ENCODE measurements around the gene BMP2. TPM values are rescaled to one million over a fixed set of nuclear protein-coding genes. Genes with fewer than 3 reads are reported as not detected.

BMP2 gene
- total and polyA plus RNA-seq, 2 of the 4 experiments (the other 2 are of a cell fraction): 0.18 to 0.21 TPM

GRCh38 chr20:6767126-6767535 lies 355 bp upstream of the BMP2 start:
- H2BK20ac ChIP-seq (ENCODE audit: low read depth, low read length): no peak overlapping the region
- in situ Hi-C loops (cut with MboI; ENCODE audit: low sequenced_read_pairs): no loop called here
- no peaks in the 10 kb centered on the region for H3K9me1 ChIP-seq (ENCODE audit: insufficient read depth, low read length)
- H3K36me3 ChIP-seq (ENCODE audit: control insufficient read depth, insufficient read depth, low read length): no peaks in the 10 kb centered on the region; the same call in 1 of the 2 replicates
- dilution Hi-C loops (cut with HindIII; ENCODE audit: low sequenced_read_pairs, unreplicated experiment): no loop called here
- peak overlapping the region; percentile 67; the same call in 1 of the 2 replicates for H3K9ac ChIP-seq (ENCODE audit: low read depth, low read length)
- no peak overlapping the region for H3K23ac ChIP-seq (ENCODE audit: low read depth, low read length)
- DNase-seq (no peak), ATAC-seq (ENCODE audit: low read depth) (no peak)
- WGBS, 2 experiments (ENCODE audit: extremely low coverage in 2 of 2, insufficient read length in 1 of 2): 0% methylated on average over 10 of the region's 26 CpGs; no CpG with 5 or more reads in 1 of the 2 experiments
- POLR2A ChIA-PET (ENCODE audit: unreplicated experiment): no interaction called here
- intact Hi-C loops (cut with micrococcal nuclease): loop anchor here (5.0 kb wide), 2 partner anchors 1160 to 1955 kb away; no protein-coding TSS in a partner anchor
- H3K27me3 ChIP-seq (ENCODE audit: control insufficient read depth, insufficient read depth, low read length): peaks cover 18% of the 10 kb centered on the region
- no peak overlapping the region for H2AK9ac ChIP-seq (replicated peaks; ENCODE audit: low read depth, low read length, poor library complexity)
- H4K20me1 ChIP-seq (ENCODE audit: insufficient read depth, low read length): peaks cover 10% of the 10 kb centered on the region; the same call in 1 of the 2 replicates
- H3K4me1 ChIP-seq (ENCODE audit: control insufficient read depth, insufficient read depth, low read length): no peaks in the 10 kb centered on the region
- H2BK5ac ChIP-seq (ENCODE audit: low read depth, low read length, poor library complexity, severe bottlenecking): no peak overlapping the region
- H3K4me2 ChIP-seq (ENCODE audit: low read depth, low read length): peak overlapping the region; percentile 76
- TF ChIP-seq MXI1 (IDR thresholded peaks at IDR 0.05; ENCODE audit: borderline replicate concordance, low read depth, low read length) (no peak), MAFK (IDR thresholded peaks at IDR 0.05; ENCODE audit: low read depth, low read length) (no peak), NFE2L2 (IDR thresholded peaks at IDR 0.05; ENCODE audit: low read depth, low read length) (no peak)
- no peak overlapping the region for H3K14ac ChIP-seq (replicated peaks; ENCODE audit: low read depth, low read length)
- peak overlapping the region; percentile 79 for H2AFZ ChIP-seq (replicated peaks; ENCODE audit: low read length, poor library complexity)
- H4K8ac ChIP-seq (ENCODE audit: low read depth in 2 of 2, low read length in 2 of 2): peak overlapping the region in 1 of 2 experiments; percentile 32; a peak in 2 of 4 replicates
- no TSS peak for BruUV-seq (replicated peaks)
- peaks cover 0 to 6% of the 10 kb centered on the region in 2 experiments; a peak in 1 of 4 replicates for H3K79me1 ChIP-seq (ENCODE audit: low read depth in 1 of 2, low read length in 2 of 2)
- no peak overlapping the region for H3K27ac ChIP-seq (ENCODE audit: insufficient read depth, low read length)
- H2BK15ac ChIP-seq (ENCODE audit: low read depth, low read length): no peak overlapping the region
- no peak overlapping the region for H2AK5ac ChIP-seq (ENCODE audit: low read depth, low read length)
- peak overlapping the region; percentile 77 for H3K4me3 ChIP-seq (ENCODE audit: insufficient read depth, low read depth, low read length)
- CTCF ChIA-PET: no interaction called here
- H3K18ac ChIP-seq (ENCODE audit: low read depth, low read length): no peak overlapping the region
- H3K56ac ChIP-seq (ENCODE audit: extremely low read depth, insufficient read depth, low read length): peak overlapping the region; percentile 65; the same call in 1 of the 2 replicates
- no peak overlapping the region for H4K5ac ChIP-seq (ENCODE audit: low read depth, low read length)
- no peak overlapping the region for H3K4ac ChIP-seq (ENCODE audit: low read depth, low read length)
- H3K9me3 ChIP-seq (ENCODE audit: control insufficient read depth, insufficient read depth, low read length): no peaks in the 10 kb centered on the region
- no peak overlapping the region for H4K91ac ChIP-seq (ENCODE audit: insufficient read depth, low read depth, low read length)
- no peak overlapping the region for H2BK120ac ChIP-seq (ENCODE audit: low read depth, low read length)

Measured in IMR-90 (cell line).